HEK293T (cell line): ENCODE data around the gene RBM10.

ENCODE experiments used
- BHLHE40 ChIP-seq: fragments of 450-650 bp; IDR thresholded peaks from 2 replicates; pipeline ENCODE4 v1.6.1; 2016; ENCODE audit warnings: mild to moderate bottlenecking, moderate library complexity, borderline replicate concordance
- CTBP1 ChIP-seq: fragments of 450-650 bp; IDR thresholded peaks from 2 replicates; pipeline ENCODE4 v1.6.1; 2016; ENCODE audit warnings: borderline replicate concordance
- FOXK2 ChIP-seq: fragments of 450-650 bp; IDR thresholded peaks from 2 replicates; pipeline ENCODE4 v1.6.1; 2016; ENCODE audit warnings: mild to moderate bottlenecking
- FOXM1 ChIP-seq: fragments of 450-650 bp; IDR thresholded peaks from 2 replicates; pipeline ENCODE4 v1.6.1; 2017; ENCODE audit warnings: mild to moderate bottlenecking, borderline replicate concordance
- HDGF ChIP-seq: fragments of 450-650 bp; IDR thresholded peaks from 2 replicates; pipeline ENCODE4 v1.6.1; 2017; ENCODE audit warnings: antibody characterized with exemption, borderline replicate concordance
- LEF1 ChIP-seq: fragments of 450-650 bp; IDR thresholded peaks from 2 replicates; pipeline ENCODE4 v1.6.1; 2017; ENCODE audit warnings: mild to moderate bottlenecking, borderline replicate concordance
- SP1 ChIP-seq: fragments of 450-650 bp; IDR thresholded peaks from 2 replicates; pipeline ENCODE4 v1.6.1; 2017
- ZNF384 ChIP-seq: fragments of 450-650 bp; IDR thresholded peaks from 2 replicates; pipeline ENCODE4 v1.6.1; 2016

DNA sequence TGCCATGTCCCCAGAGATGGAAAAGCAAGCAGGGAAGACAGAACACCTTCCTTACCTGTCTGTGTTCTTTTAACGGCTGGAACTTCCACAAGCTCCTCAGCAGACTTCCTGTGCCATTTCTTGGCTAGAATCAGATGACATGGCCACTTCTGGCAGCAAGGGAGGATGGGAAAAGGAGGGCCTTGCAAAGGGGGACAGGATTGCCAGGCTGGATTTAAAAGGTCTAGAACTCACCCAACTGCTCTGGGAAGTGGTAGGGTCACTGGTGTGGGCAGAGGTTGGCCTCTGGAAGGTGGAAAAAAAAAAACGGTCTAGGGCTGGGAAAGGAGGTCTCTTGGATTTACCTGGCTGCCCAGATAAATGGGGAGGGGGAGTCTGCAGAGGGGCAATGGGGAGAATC, 86.1 kb downstream of the RBM10 start:
- no peak for TF ChIP-seq FOXK2
- no peak for TF ChIP-seq ZNF384
- no peak for TF ChIP-seq HDGF
- no peak for TF ChIP-seq FOXM1
- no peak for TF ChIP-seq CTBP1
- no peak for TF ChIP-seq BHLHE40
- TF ChIP-seq LEF1 = no peak
- no peak for TF ChIP-seq SP1
